B cell (primary cell): ENCODE measurements around the gene PHC2. TPM values are rescaled to one million over a fixed set of nuclear protein-coding genes. Genes with fewer than 3 reads are reported as not detected.
A peak's percentile ranks its signal among the peaks of the same experiment; 100 is the strongest.

ENCODE experiments used
- ATAC-seq: fragments of 200-7000 bp; cut with Tn5 transposase; one replicate; pipeline ENCODE4 v1.10.0; 2021; ENCODE audit warnings: low read depth, mild to moderate bottlenecking, moderate number of reproducible peaks, moderate library complexity
- CTCF ChIA-PET: fragments of 350-600 bp; sonication (Branson Sonifier 250); formaldehyde crosslinking; loops from one replicate; lab custom pipeline; 2021; ENCODE audit warnings: antibody characterized with exemption, inconsistent platforms; lab: Charles Lee
- POLR2A ChIA-PET: fragments of 350-600 bp; sonication (Branson Sonifier 250); formaldehyde crosslinking; loops from one replicate; lab custom pipeline; 2021; ENCODE audit warnings: antibody characterized with exemption; lab: Charles Lee
- DNase-seq: peaks from one replicate; pipeline ENCODE4 v3.0.0; 2013
- H2AFZ ChIP-seq: 2 replicates; pipeline ENCODE4 v1.6.1; 2012; ENCODE audit warnings: mild to moderate bottlenecking, low read depth, low read length; ENCODE audit not compliant: insufficient read depth, poor library complexity, severe bottlenecking
- H3K27ac ChIP-seq, 2 donors: 1 replicate in 1 of 2; 2 replicates in 1 of 2; pipeline ENCODE4 v1.5.1; 2012 to 2013; ENCODE audit warnings: low read length in 2 of 2, mild to moderate bottlenecking in 2 of 2, moderate library complexity in 1 of 2
- H3K27me3 ChIP-seq, 4 experiments: fragments of 200-600 bp in 1 of 4; sonication (generic) in 1 of 4; replicated peaks in 1 of 4; 1 replicate in 2 of 4; 2 replicates in 2 of 4; pipeline versions ENCODE4 v1.6.1 to v1.7.0; 2013 to 2016; ENCODE audit warnings: low read length in 3 of 4, mild to moderate bottlenecking in 2 of 4, mixed read lengths in 1 of 4, moderate library complexity in 1 of 4; ENCODE audit not compliant: insufficient read depth in 4 of 4, control insufficient read depth in 3 of 4; ENCODE audit errors: control extremely low read depth in 1 of 4
- H3K36me3 ChIP-seq, 2 experiments: replicated peaks in 1 of 2; 1 replicate in 1 of 2; 2 replicates in 1 of 2; pipeline versions ENCODE4 v1.6.1 to v1.7.1; 2013; ENCODE audit warnings: low read length in 1 of 2; ENCODE audit not compliant: insufficient read depth in 2 of 2, control insufficient read depth in 1 of 2; ENCODE audit errors: control extremely low read depth in 1 of 2, extremely low read depth in 1 of 2
- H3K4me1 ChIP-seq, 2 donors: fragments of 200-600 bp in 1 of 2; sonication (generic) in 1 of 2; 1 replicate in 1 of 2; 2 replicates in 1 of 2; pipeline versions ENCODE4 v1.5.1 to v1.6.1; 2013 to 2017; ENCODE audit warnings: low read length in 2 of 2; ENCODE audit not compliant: control insufficient read depth in 2 of 2, insufficient read depth in 2 of 2
- H3K4me2 ChIP-seq: replicated peaks from 2 replicates; pipeline ENCODE3; 2012; ENCODE audit warnings: mild to moderate bottlenecking, low read depth, low read length; ENCODE audit not compliant: poor library complexity, severe bottlenecking
- H3K4me3 ChIP-seq, 5 experiments: fragments of 200-600 bp in 1 of 5; sonication (generic) in 1 of 5; 1 replicate in 3 of 5; 2 replicates in 2 of 5; pipeline versions ENCODE4 v1.5.1 to v1.7.0; 2011 to 2016; ENCODE audit warnings: low read length in 4 of 5, mild to moderate bottlenecking in 4 of 5, low read depth in 2 of 5, control low read depth in 1 of 5, moderate library complexity in 1 of 5; ENCODE audit not compliant: insufficient read depth in 1 of 5; ENCODE audit errors: control extremely low read depth in 1 of 5, extremely low read depth in 1 of 5
- H3K79me2 ChIP-seq: fragments of 200-600 bp; sonication (generic); one replicate; pipeline ENCODE4 v1.6.0; 2016; ENCODE audit warnings: low read length; ENCODE audit not compliant: control insufficient read depth, insufficient read depth
- H3K9ac ChIP-seq: fragments of 200-600 bp; sonication (generic); 2 replicates; pipeline ENCODE4 v1.6.1; 2017; ENCODE audit warnings: mild to moderate bottlenecking, low read length, moderate library complexity
- H3K9me3 ChIP-seq, 3 donors: one replicate each; pipeline versions ENCODE4 v1.6.1 to v1.7.1; 2013; ENCODE audit warnings: low read length in 2 of 3; ENCODE audit not compliant: control insufficient read depth in 2 of 3, insufficient read depth in 1 of 3; ENCODE audit errors: control extremely low read depth in 1 of 3
- H4K20me1 ChIP-seq: 2 replicates; pipeline ENCODE4 v1.6.0; 2012; ENCODE audit warnings: mild to moderate bottlenecking, low read length; ENCODE audit not compliant: insufficient read depth, control insufficient read depth, poor library complexity, severe bottlenecking
- H3K27ac Mint-ChIP-seq: one replicate; pipeline ENCODE4 v1.8.0; 2021; ENCODE audit warnings: mixed read lengths
- H3K27me3 Mint-ChIP-seq: one replicate; pipeline ENCODE4 v1.8.0; 2021; ENCODE audit warnings: mixed read lengths
- H3K4me1 Mint-ChIP-seq: one replicate; pipeline ENCODE4 v1.8.0; 2021; ENCODE audit warnings: mixed read lengths
- H3K4me3 Mint-ChIP-seq: one replicate; pipeline ENCODE4 v1.8.0; 2021; ENCODE audit warnings: mixed read lengths
- H3K9me3 Mint-ChIP-seq: one replicate; pipeline ENCODE4 v1.8.0; 2022; ENCODE audit warnings: mixed read lengths; ENCODE audit not compliant: insufficient read depth
- EZH2 ChIP-seq: IDR thresholded peaks from 2 replicates; pipeline ENCODE4 v1.6.1; 2012; ENCODE audit warnings: borderline replicate concordance, low read depth, mild to moderate bottlenecking, moderate library complexity, low read length; ENCODE audit not compliant: insufficient read depth, poor library complexity, severe bottlenecking
- WGBS: methylation state at CpG from one replicate; pipeline ENCODE4 v1.1.5; 2013; ENCODE audit warnings: missing lambda C conversion rate; ENCODE audit not compliant: insufficient coverage; 5-methylcytosine and 5-hydroxymethylcytosine counted together
- intact Hi-C: fragments of 100-400 bp; cut with micrococcal nuclease; formaldehyde crosslinking; loops from one replicate; pipeline ENCODE4 v1.10.0; 2022
- polyA plus RNA-seq: library from polyadenylated mRNA; depleted of rRNA; stranded (reverse); fragments of >200 nt; gene quantifications from 2 replicates; pipeline ENCODE4 v1.2.3, GENCODE V29; 2012
- total RNA-seq, 2 donors: library from RNA; stranded (reverse); fragments of 120-200 nt in 1 of 2; gene quantifications; 1 replicate in 1 of 2; 2 replicates in 1 of 2; pipeline versions ENCODE4 v1.2.3 to v1.2.4, GENCODE V29; 2013 to 2022
- TF ChIP-seq, protein P1 (sequence below): fragments of 200-600 bp; IDR thresholded peaks from one replicate; pipeline ENCODE4 v1.8.0; 2022; ENCODE audit warnings: antibody characterized with exemption, mild to moderate bottlenecking

Gene PHC2
- total and polyA plus RNA-seq, 2 donors (not counting 1 experiment from before 2014, with no cell fraction given) = 23.1 to 23.4 TPM

DNA sequence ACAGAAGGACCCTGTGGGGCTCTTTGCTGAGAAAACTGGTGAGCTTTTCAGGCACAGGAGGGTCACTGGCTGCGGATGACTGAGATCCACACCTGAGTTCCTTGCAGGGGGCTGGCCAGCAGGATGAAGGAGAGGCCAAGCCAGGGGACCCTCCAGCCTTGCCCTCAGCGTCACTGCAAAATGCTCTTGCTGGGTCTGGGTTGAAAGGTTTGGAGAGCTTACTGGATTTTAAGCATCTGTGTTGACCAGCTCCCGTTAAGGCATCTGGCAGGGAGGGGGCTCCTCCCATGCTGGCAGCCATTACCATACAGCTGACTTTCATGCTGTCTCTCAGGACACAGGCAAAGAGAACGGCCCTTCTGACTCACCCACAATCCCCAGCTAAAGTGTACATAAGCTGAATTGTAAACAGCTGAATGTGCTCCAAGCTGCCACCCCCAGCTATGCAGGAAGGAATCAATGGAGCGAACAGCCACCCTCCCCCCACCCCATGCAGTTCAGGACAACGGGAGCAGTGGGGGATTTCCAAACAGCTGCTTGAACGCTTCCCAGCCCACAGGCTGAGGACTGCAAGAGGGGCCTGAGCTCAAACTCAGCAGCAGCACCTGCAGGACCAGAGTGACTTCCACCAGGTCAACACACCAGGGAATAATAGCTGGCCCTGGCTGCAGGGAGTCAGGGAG lies 88.7 kb downstream of the PHC2 start:
- Histone ChIP-seq H3K27me3 (no peaks in the 10 kb centered on the region), H4K20me1 (peaks cover 73% of the 10 kb centered on the region), H3K36me3 (peaks cover 0 to 6% of the 10 kb centered on the region in 2 experiments), H3K79me2 (peaks cover 91% of the 10 kb centered on the region), H2AFZ (no peak overlapping the region), H3K4me1 (peaks cover 11 to 14% of the 10 kb centered on the region in 2 donors), H3K9me3 (no peaks in the 10 kb centered on the region), H3K4me2 (peak overlapping the region; percentile 32), H3K9ac (no peak overlapping the region), H3K4me3 (no peak overlapping the region), H3K27ac (no peak overlapping the region)
- intact Hi-C loops = no loop called here
- ChIA-PET POLR2A (no interaction called here), CTCF (interaction anchor here (0.6 to 1.3 kb wide), 3 partner anchors 45 to 73 kb away, joined by 3 to 5 read pairs (median 5); no protein-coding TSS in a partner anchor)
- H3K9me3 Mint-ChIP-seq = no peaks in the 10 kb centered on the region
- no peak for ATAC-seq
- no peak overlapping the region for H3K4me3 Mint-ChIP-seq
- peaks cover 35% of the 10 kb centered on the region for H3K4me1 Mint-ChIP-seq
- no peaks in the 10 kb centered on the region for H3K27me3 Mint-ChIP-seq
- no peak for DNase-seq
- H3K27ac Mint-ChIP-seq = no peak overlapping the region
- TF ChIP-seq EZH2 = no peak
- TF ChIP-seq, protein P1, sequence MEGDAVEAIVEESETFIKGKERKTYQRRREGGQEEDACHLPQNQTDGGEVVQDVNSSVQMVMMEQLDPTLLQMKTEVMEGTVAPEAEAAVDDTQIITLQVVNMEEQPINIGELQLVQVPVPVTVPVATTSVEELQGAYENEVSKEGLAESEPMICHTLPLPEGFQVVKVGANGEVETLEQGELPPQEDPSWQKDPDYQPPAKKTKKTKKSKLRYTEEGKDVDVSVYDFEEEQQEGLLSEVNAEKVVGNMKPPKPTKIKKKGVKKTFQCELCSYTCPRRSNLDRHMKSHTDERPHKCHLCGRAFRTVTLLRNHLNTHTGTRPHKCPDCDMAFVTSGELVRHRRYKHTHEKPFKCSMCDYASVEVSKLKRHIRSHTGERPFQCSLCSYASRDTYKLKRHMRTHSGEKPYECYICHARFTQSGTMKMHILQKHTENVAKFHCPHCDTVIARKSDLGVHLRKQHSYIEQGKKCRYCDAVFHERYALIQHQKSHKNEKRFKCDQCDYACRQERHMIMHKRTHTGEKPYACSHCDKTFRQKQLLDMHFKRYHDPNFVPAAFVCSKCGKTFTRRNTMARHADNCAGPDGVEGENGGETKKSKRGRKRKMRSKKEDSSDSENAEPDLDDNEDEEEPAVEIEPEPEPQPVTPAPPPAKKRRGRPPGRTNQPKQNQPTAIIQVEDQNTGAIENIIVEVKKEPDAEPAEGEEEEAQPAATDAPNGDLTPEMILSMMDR = no peak
- WGBS = 72% methylated on average over 3 of the region's 7 CpGs

DNA sequence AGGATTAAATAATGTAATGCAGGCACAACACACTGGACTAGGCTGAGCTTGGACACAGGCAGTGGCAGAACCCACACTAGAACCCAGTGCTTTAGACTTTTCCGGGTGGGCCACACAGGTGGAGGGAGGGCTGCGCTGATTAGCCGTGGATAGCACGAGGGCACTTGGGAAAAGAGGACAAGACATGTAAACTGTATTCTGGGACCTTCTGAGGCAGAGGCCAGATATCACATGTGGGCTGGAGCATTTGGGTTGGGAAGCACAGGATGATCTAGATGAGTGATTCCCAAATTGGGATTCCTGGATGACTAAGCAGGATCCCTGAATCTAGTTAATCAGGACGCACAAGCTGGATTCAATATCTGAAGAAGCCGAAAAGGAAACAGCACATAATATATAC lies 89.7 kb downstream of the PHC2 start:
- no peak for TF ChIP-seq EZH2
- H3K27ac ChIP-seq = no peak overlapping the region
- no peak overlapping the region for H3K27ac Mint-ChIP-seq
- H3K4me3 Mint-ChIP-seq = no peak overlapping the region
- CTCF ChIA-PET = interaction anchor here (1.1 to 1.3 kb wide), 2 partner anchors 45 to 128 kb away, joined by 4 to 5 read pairs; no protein-coding TSS in a partner anchor
- peaks cover 26% of the 10 kb centered on the region for H3K4me1 Mint-ChIP-seq
- no peak overlapping the region for H3K9ac ChIP-seq
- no peak overlapping the region for H2AFZ ChIP-seq
- no peaks in the 10 kb centered on the region for H3K9me3 Mint-ChIP-seq
- H4K20me1 ChIP-seq = peaks cover 77% of the 10 kb centered on the region
- ATAC-seq (no peak), DNase-seq (no peak)
- intact Hi-C loops = no loop called here
- peaks cover 0 to 6% of the 10 kb centered on the region in 2 experiments for H3K36me3 ChIP-seq
- H3K9me3 ChIP-seq = no peaks in the 10 kb centered on the region
- 100% methylated on average over 3 of the region's 6 CpGs for WGBS
- H3K79me2 ChIP-seq = peaks cover 82% of the 10 kb centered on the region
- peaks cover 11 to 14% of the 10 kb centered on the region in 2 donors for H3K4me1 ChIP-seq
- no peak overlapping the region for H3K4me2 ChIP-seq
- no peaks in the 10 kb centered on the region for H3K27me3 Mint-ChIP-seq
- no peak overlapping the region for H3K4me3 ChIP-seq
- H3K27me3 ChIP-seq = no peaks in the 10 kb centered on the region
- POLR2A ChIA-PET = no interaction called here
